Mucosa of descending colon (tissue), 3 donors: Measurements from ENCODE around the gene ADAM12. TPM values are rescaled to one million over a fixed set of nuclear protein-coding genes. Genes with fewer than 3 reads are reported as not detected.

Experiments
- ATAC-seq: fragments of 200-7000 bp; cut with Tn5 transposase; one replicate; pipeline ENCODE4 v1.9.1; 2020; ENCODE audit warnings: mild to moderate bottlenecking, moderate library complexity
- DNase-seq, 3 donors: peaks; one replicate each; pipeline ENCODE4 v3.0.0-alpha.2; 2020
- H3K36me3 ChIP-seq: fragments of 200-600 bp; one replicate; pipeline ENCODE4 v1.8.0; 2021; ENCODE audit warnings: low read depth, mild to moderate bottlenecking
- H3K4me1 ChIP-seq: fragments of 200-600 bp; one replicate; pipeline ENCODE4 v1.8.0; 2021; ENCODE audit warnings: low read depth, mild to moderate bottlenecking
- H3K4me3 ChIP-seq: fragments of 200-600 bp; one replicate; pipeline ENCODE4 v1.8.0; 2021; ENCODE audit warnings: mild to moderate bottlenecking
- H3K9me3 ChIP-seq: fragments of 200-600 bp; one replicate; pipeline ENCODE4 v1.8.0; 2021; ENCODE audit warnings: mild to moderate bottlenecking
- intact Hi-C, 2 donors: fragments of 100-400 bp; cut with DNase I in 1 of 2; cut with micrococcal nuclease in 1 of 2; formaldehyde crosslinking; loops; one replicate each; pipeline versions ENCODE4 v1.11.0 to v1.11.1; 2022; cut with DNase I, micrococcal nuclease
- total RNA-seq, 3 donors: library from RNA; stranded (reverse); fragmentation: NEBNext Ultra II Directional in 2 of 3; extraction: Animal tissue kit (Norgen Biotek cat#: 25700) in 2 of 3; gene quantifications; one replicate each; pipeline versions ENCODE4 v1.2.1 to v1.2.4, GENCODE V29; 2021 to 2023
- TF ChIP-seq, protein P1 (sequence below): fragments of 200-600 bp; IDR thresholded peaks from one replicate; pipeline ENCODE4 v1.8.0; 2022; ENCODE audit warnings: antibody characterized with exemption, mild to moderate bottlenecking
- donor health status: DM: no; HTN: no; CAD: no; lungs with moderate emphysema.
- donor health status: DM: no; HTN: no; CAD: no.
- donor health status: DM: no; HTN: yes; CAD: no.

ADAM12 gene
- total RNA-seq, 3 donors from 2014 or later = 0.20 to 0.89 (median 0.66) TPM

DNA sequence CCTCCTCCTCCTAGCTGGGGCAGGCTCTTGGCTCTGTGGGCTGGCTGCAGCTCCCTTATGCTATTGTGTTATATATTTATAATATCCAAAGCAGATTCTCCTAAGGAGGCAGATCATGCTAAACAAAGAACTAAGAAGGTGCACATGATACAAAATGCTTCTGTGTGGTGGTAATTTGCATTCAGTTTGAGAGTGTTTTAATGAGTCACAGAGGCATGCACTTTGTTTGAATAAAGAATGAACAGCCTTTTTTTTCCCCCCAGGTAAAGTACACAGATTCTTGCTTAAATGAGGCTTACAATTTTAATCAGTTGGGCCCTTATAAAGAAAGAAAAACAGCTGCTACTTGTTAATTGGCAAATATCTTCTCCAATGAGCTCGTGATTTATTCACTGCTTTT lies 396.9 kb downstream of the ADAM12 start:
- Histone ChIP-seq H3K4me3 (no peak overlapping the region), H3K4me1 (no peaks in the 10 kb centered on the region), H3K36me3 (no peaks in the 10 kb centered on the region), H3K9me3 (no peaks in the 10 kb centered on the region)
- TF ChIP-seq, protein P1, sequence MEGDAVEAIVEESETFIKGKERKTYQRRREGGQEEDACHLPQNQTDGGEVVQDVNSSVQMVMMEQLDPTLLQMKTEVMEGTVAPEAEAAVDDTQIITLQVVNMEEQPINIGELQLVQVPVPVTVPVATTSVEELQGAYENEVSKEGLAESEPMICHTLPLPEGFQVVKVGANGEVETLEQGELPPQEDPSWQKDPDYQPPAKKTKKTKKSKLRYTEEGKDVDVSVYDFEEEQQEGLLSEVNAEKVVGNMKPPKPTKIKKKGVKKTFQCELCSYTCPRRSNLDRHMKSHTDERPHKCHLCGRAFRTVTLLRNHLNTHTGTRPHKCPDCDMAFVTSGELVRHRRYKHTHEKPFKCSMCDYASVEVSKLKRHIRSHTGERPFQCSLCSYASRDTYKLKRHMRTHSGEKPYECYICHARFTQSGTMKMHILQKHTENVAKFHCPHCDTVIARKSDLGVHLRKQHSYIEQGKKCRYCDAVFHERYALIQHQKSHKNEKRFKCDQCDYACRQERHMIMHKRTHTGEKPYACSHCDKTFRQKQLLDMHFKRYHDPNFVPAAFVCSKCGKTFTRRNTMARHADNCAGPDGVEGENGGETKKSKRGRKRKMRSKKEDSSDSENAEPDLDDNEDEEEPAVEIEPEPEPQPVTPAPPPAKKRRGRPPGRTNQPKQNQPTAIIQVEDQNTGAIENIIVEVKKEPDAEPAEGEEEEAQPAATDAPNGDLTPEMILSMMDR = no peak
- intact Hi-C loops = no loop called here
- DNase-seq (no peak), ATAC-seq (no peak)

DNA sequence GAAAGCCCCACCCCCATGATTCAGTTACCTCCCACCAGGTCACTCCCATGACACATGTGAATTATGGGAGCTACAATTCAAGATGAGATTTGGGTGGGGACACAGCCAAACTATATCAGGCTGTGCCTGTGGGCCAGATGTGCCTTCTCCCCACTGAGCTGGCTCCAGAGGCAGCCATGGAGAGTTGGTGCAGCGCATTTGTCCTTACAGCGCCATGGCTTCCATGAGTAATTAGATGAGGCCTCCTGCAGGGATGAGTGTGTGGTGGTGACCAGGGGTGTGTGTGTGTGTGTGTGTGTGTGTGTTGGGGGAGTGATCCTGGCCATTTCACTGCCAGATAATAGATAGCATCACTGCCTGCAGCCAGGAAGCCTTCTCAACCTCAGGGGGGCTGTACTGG lies 397.3 kb downstream of the ADAM12 start:
- Histone ChIP-seq H3K4me1 (no peaks in the 10 kb centered on the region), H3K36me3 (no peaks in the 10 kb centered on the region), H3K9me3 (no peaks in the 10 kb centered on the region), H3K4me3 (no peak overlapping the region)
- intact Hi-C loops = no loop called here
- TF ChIP-seq, protein P1 = no peak
- DNase-seq = no peak
- ATAC-seq = no peak

- H3K4me3 ChIP-seq = no peak overlapping the region
- DNase-seq (no peak), ATAC-seq (no peak)
- intact Hi-C loops = no loop called here
- no peaks in the 10 kb centered on the region for H3K36me3 ChIP-seq
- TF ChIP-seq, protein P1 = no peak
- no peaks in the 10 kb centered on the region for H3K9me3 ChIP-seq
- H3K4me1 ChIP-seq = no peaks in the 10 kb centered on the region
Observed at GRCh38 chr10:125989791-125990190, 398.5 kb downstream of the ADAM12 start.

- H3K4me3 ChIP-seq = no peak overlapping the region
- no peaks in the 10 kb centered on the region for H3K9me3 ChIP-seq
- H3K4me1 ChIP-seq = no peaks in the 10 kb centered on the region
- ATAC-seq = no peak
- H3K36me3 ChIP-seq = no peaks in the 10 kb centered on the region
- no peak for DNase-seq
- intact Hi-C loops = no loop called here
- TF ChIP-seq, protein P1 = no peak
Observed at GRCh38 chr10:125985557-125986240, 402.6 kb downstream of the ADAM12 start.

- no peak for DNase-seq
- H3K36me3 ChIP-seq = no peaks in the 10 kb centered on the region
- H3K9me3 ChIP-seq = no peaks in the 10 kb centered on the region
- intact Hi-C loops = loop anchor here in 1 of 2 donors (5.0 kb wide), 1 partner anchor 517 kb away; no protein-coding TSS in a partner anchor
- TF ChIP-seq, protein P1 = no peak
- no peak overlapping the region for H3K4me3 ChIP-seq
- no peak for ATAC-seq
- H3K4me1 ChIP-seq = no peaks in the 10 kb centered on the region
Observed at GRCh38 chr10:125984865-125985495, 403.3 kb downstream of the ADAM12 start.
